GM10847 (cell line): ENCODE measurements around the gene CEMIP.

Experiments
- POLR2A ChIP-seq: IDR thresholded peaks from 2 replicates; pipeline ENCODE4 v1.6.1; 2011; ENCODE audit not compliant: insufficient read length; ENCODE audit errors: extremely low read depth

CEMIP gene

GRCh38 chr15:80773122-80773551 is 6.0 kb upstream of the CEMIP start:
- TF ChIP-seq POLR2A: no peak

GRCh38 chr15:80773792-80774352 is 5.3 kb upstream of the CEMIP start:
- no peak for TF ChIP-seq POLR2A

DNA sequence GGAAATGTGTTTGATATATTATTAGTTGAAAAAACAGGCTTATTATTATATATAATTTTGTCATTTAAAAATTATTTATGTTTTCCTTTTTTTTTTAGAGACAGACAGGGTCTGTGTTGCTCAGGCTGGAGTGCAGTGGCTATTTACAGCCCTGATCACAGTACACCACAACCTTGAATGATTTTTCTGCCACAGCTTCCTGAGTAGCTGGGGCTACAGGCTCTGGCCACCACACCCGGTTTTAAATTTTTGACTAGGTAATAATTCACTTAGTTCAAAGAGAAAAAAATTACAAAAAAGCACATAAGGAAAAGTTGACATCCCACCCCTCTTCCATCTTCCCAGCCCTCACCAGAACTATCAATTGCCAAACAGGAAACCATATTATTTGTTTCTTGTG is 4.7 kb upstream of the CEMIP start:
- no peak for TF ChIP-seq POLR2A

DNA sequence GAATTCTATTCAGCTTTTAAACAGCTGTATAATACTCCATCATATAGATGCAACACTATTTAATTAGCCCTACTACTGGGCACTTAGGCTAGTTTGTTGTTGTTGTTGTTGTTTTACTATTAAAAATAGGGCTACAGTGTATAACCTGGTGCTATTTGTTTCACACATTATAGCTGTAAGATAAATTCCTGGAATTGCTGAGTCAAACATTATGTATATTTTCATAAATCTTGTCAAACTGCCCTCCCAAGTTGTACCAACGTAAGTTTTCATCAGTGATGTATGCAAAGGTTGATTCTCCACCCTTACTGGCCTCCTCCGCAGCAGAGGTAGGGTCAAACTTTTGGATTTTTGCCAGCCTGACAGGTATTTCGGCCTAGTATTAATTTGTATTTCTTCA is 3.8 kb upstream of the CEMIP start:
- TF ChIP-seq POLR2A: no peak

- no peak for TF ChIP-seq POLR2A
Observed at GRCh38 chr15:80776420-80777045, 2.6 kb upstream of the CEMIP start.

DNA sequence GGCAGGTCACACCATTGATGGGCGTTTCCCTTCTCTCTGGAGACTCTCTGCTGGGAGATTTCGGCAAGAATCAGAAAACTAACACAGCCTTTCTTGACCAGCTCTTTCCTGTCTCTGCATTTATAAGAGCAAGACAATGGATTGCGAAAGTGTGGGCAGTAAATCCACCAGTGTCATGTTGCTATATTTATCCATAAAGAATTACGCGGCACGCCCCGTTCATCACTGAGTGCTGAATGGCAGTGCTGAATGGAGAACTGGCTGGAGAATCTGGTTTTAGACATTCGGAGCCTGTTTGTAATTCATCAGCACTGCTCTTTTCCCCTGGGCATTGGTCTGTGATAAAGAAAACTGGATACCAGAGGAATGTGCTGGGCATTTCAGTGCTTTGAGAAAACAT is 2.0 kb upstream of the CEMIP start:
- TF ChIP-seq POLR2A: no peak

DNA sequence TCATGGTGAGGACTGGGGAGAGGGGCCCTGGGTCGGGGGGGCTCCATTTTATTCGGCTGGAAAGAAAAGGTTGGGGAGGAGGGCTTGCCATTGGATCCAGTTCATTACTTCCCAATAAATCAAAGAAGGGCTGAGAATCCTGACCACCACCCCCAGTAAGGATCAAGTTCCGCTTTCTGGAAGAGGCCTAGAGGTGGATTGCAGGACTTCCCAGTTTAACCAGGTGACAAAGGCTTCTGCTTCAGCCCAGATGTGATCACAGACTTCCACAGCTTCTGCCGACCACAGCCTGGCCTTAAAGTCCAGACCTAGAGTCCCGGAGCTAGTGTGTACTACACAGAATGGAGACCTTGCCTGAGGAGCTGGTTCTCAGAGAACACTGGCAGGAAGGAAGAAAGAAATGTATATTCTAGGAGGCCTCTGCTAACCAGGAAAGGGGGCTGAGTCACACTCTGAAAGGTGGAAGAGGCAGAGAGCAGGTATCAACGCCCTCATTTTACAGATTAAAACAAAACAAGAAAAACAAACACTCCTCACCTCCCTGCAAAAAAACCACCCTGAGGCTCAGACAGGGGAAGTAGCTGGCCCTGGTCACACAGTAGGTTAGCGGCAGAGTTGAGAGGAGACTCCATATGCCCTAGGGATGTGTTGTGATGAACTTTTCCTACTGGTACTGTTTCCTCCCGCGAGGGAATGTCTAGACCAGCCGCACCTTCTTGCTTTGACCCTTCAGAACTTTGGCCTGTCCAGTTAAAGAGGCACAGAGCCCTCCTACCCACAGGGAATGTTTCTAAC is 1.1 kb upstream of the CEMIP start:
- TF ChIP-seq POLR2A: no peak

- no peak for TF ChIP-seq POLR2A
Observed at GRCh38 chr15:80778621-80778963, 578 bp upstream of the CEMIP start.

GRCh38 chr15:80779658-80780415 is 667 bp downstream of the CEMIP start:
- TF ChIP-seq POLR2A: no peak

GRCh38 chr15:80780416-80781221 is 1.4 kb downstream of the CEMIP start:
- no peak for TF ChIP-seq POLR2A

DNA sequence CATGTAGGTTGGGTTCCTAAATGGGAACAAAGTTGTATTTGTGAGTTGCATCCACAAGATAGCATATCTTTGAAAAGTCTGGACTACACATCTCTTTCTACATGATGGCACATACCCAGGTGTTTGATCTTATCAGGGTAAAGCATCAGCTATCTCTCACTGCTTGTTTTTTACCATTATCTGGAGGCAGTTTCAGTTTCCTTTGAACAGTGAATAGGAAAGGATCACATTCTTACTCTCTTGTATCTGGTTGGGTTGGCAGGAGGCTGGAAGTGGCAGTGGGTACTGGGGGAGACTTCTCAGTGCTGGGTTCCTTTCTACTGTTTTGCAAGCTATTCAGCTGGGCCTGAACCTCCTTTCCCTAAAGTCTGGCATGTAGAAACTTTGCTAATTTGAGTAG is 4.1 kb downstream of the CEMIP start:
- TF ChIP-seq POLR2A: no peak

- no peak for TF ChIP-seq POLR2A
Observed at GRCh38 chr15:80785335-80785734, 6.2 kb downstream of the CEMIP start.

DNA sequence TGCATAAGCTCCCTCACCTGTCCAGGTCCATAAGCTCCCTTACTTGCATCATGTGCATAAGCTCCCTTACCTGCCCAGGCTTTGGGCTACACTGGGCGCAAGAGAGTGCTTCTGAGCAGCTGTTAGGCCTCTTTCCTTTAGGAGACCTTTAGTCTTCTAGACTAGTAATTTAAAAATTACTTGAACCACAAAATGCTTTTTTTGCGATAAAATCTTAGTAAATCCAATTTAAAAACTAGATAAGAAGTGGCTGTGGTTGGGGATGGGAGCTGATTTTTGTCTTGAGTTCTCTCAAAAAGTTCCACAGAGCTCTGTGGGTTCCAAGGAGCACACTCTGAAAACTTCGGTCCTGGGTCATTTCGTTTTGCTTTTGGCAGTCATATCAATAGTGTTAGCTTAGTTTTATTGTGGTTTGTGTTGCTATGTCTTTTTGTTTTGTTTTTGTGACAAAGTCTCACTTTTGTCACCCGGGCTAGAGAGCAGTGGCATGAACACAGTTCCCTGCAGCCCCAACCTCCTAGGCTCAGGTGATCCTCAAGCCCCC is 6.7 kb downstream of the CEMIP start:
- TF ChIP-seq POLR2A: no peak

DNA sequence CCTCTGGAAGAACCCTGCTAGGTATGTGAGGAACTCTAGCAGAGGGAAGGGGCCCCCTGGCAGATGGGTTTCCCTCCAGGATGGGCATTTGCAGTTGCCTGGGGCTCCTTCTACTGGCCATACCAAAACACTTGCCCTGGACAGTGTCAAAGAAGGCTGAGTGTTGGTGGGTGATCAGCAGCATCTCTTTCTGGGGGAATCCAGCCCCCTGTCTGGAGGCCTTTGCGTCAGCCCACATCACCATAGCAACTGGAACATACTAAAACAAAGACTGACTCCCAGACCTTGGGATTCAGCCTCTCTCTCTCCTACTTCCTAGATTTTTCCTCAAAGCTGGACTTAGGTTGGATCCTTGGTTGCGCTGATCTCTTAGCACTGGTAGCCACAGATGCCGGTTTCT is 8.1 kb downstream of the CEMIP start:
- TF ChIP-seq POLR2A: no peak

DNA sequence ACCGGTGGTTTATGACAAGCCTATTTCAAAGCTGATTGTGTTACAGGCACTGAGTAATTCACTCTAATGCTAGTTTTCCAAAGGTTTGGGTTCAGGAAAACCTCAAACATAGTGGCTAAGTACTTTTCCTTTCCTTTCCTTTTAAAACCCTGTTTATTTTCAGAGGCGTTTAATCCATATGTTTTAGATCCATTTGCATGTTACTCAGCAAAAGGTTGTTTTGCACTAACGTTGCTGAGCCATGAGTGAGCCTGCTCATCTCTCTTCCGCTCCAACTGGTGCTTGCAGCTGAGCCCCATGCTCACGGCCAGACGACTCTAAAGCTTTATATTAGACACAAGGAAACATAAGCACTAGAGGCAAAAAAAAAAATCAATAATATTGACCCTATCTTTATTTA is 9.4 kb downstream of the CEMIP start:
- TF ChIP-seq POLR2A: no peak
